K562 (cell line): ENCODE data around the gene HSPA14. TPM values are rescaled to one million over a fixed set of nuclear protein-coding genes. Genes with fewer than 3 reads are reported as not detected.
A peak's percentile ranks its signal among the peaks of the same experiment; 100 is the strongest.

Source experiments
- ELF4 ChIP-seq: fragments of 450-650 bp; formaldehyde crosslinking; IDR thresholded peaks from 2 replicates; pipeline ENCODE4 v1.4.0; 2022; ENCODE audit warnings: missing genetic modification characterization
- HEY1 ChIP-seq: fragments of 250-450 bp; sonication (Bioruptor Pico); IDR thresholded peaks from 2 replicates; pipeline ENCODE4 v1.5.0; 2020; ENCODE audit warnings: mild to moderate bottlenecking, moderate library complexity, borderline replicate concordance
- HMG20B ChIP-seq: fragments of 250-450 bp; sonication (Bioruptor Pico); IDR thresholded peaks from 2 replicates; pipeline ENCODE4 v1.5.0; 2021; ENCODE audit warnings: mild to moderate bottlenecking
- NELFE ChIP-seq: IDR thresholded peaks from 2 replicates; pipeline ENCODE4 v1.6.1; 2011; ENCODE audit warnings: mild to moderate bottlenecking; ENCODE audit not compliant: insufficient read depth, insufficient read length
- RUNX1 ChIP-seq: sonication (generic); IDR thresholded peaks from 2 replicates; pipeline ENCODE4 v1.6.1; 2016; ENCODE audit warnings: antibody characterized with exemption, low read depth
- ZBTB17 ChIP-seq: fragments of 450-650 bp; formaldehyde crosslinking; IDR thresholded peaks from 2 replicates; pipeline ENCODE4 v1.4.0; 2020; ENCODE audit warnings: mild to moderate bottlenecking
- polyA plus RNA-seq, 8 experiments: library from polyadenylated mRNA; depleted of rRNA in 4 of 8; stranded (reverse) in 5 of 8; unstranded in 3 of 8; fragments of >200 nt; fragmentation: Nextera tagmentation in 2 of 8; fragmentation: Illumina TruSeq in 1 of 8; extraction: Ambion mirVana in 2 of 8; extraction: Trizol in 1 of 8; gene quantifications; 2 replicates each; pipeline versions ENCODE4 v1.2.1 to v1.2.3, GENCODE V29; 2011 to 2014; ENCODE audit warnings: inconsistent platforms in 1 of 8, missing spikeins in 1 of 8
- total RNA-seq, 7 experiments: library from RNA; depleted of rRNA in 6 of 7; stranded (reverse); fragments of >200 nt in 6 of 7; fragmentation: Illumina TruSeq in 2 of 7; extraction: Trizol in 2 of 7; gene quantifications; 2 replicates each; pipeline versions ENCODE4 v1.2.1 to v1.2.3, GENCODE V29; 2011 to 2021; ENCODE audit warnings: low replicate concordance in 1 of 7
- TF ChIP-seq, protein P1 (sequence below): sonication (generic); formaldehyde crosslinking; IDR thresholded peaks from 2 replicates; pipeline ENCODE4 v1.8.0; 2023; ENCODE audit warnings: missing genetic modification reagents, mild to moderate bottlenecking, borderline replicate concordance
- TF ChIP-seq, protein P2 (sequence below): fragments of 250-450 bp; sonication (Bioruptor Pico); IDR thresholded peaks from 2 replicates; pipeline ENCODE4 v1.4.0; 2020; ENCODE audit warnings: mild to moderate bottlenecking
- TF ChIP-seq, protein P3 (sequence below): fragments of 450-650 bp; IDR thresholded peaks from 2 replicates; pipeline ENCODE4 v1.6.1; 2018; ENCODE audit not compliant: partially characterized antibody
- TF ChIP-seq, protein P4 (sequence below): fragments of 250-450 bp; sonication (Bioruptor Pico); IDR thresholded peaks from 2 replicates; pipeline ENCODE4 v1.4.0; 2020; ENCODE audit warnings: mild to moderate bottlenecking, moderate library complexity
- TF ChIP-seq, protein P5 (sequence below): fragments of 250-450 bp; sonication (Bioruptor Pico); IDR thresholded peaks from 2 replicates; pipeline ENCODE4 v1.8.0; 2022; ENCODE audit warnings: moderate library complexity, mild to moderate bottlenecking, inconsistent platforms

HSPA14 gene
- total and polyA plus RNA-seq, 9 of the 15 experiments (the other 6 are each of a cell fraction or from before 2014, with no cell fraction given): 41.9 to 75.0 (median 63.2) TPM

DNA sequence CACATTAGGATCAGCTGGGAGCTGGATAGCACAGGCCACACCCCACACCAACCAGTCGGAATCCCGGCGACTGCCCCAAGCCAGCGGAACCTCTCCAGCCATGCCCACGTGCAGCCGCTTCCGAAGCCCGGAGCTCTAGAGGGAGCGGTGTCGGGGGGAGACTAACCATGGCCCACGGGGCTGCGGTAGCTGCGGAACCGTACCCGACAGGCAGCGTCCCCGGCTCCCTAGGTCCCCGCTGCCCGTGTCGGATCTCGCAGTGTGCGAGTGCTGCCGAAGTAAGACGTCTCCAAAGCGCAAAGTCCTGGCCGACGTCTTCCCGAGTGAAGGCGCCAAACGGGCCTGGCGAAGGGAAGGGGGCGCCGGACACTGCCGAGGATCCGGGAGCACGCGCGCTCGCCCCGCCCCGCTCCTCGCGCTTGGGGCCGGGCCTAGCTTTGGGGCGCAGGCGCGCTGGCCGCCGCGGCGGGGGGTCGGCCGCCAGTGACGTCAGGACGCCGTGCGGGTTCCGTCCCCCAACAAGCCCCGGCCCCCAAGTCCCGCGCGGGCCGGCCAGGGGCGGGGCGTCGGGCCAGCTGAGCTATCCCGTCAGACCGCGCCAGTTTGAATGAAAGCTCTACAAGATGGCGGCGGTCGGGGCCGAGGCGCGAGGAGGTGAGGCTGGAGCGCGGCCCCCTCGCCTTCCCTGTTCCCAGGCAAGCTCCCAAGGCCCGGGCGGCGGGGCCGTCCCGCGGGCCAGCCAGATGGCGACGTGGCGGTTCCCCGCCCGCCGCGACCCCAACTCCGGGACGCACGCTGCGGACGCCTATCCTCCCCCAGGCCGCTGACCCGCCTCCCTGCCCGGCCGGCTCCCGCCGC is 40.4 kb downstream of the HSPA14 start, which contains the start of gene SUV39H2 (continued):
- TF ChIP-seq, protein P1, sequence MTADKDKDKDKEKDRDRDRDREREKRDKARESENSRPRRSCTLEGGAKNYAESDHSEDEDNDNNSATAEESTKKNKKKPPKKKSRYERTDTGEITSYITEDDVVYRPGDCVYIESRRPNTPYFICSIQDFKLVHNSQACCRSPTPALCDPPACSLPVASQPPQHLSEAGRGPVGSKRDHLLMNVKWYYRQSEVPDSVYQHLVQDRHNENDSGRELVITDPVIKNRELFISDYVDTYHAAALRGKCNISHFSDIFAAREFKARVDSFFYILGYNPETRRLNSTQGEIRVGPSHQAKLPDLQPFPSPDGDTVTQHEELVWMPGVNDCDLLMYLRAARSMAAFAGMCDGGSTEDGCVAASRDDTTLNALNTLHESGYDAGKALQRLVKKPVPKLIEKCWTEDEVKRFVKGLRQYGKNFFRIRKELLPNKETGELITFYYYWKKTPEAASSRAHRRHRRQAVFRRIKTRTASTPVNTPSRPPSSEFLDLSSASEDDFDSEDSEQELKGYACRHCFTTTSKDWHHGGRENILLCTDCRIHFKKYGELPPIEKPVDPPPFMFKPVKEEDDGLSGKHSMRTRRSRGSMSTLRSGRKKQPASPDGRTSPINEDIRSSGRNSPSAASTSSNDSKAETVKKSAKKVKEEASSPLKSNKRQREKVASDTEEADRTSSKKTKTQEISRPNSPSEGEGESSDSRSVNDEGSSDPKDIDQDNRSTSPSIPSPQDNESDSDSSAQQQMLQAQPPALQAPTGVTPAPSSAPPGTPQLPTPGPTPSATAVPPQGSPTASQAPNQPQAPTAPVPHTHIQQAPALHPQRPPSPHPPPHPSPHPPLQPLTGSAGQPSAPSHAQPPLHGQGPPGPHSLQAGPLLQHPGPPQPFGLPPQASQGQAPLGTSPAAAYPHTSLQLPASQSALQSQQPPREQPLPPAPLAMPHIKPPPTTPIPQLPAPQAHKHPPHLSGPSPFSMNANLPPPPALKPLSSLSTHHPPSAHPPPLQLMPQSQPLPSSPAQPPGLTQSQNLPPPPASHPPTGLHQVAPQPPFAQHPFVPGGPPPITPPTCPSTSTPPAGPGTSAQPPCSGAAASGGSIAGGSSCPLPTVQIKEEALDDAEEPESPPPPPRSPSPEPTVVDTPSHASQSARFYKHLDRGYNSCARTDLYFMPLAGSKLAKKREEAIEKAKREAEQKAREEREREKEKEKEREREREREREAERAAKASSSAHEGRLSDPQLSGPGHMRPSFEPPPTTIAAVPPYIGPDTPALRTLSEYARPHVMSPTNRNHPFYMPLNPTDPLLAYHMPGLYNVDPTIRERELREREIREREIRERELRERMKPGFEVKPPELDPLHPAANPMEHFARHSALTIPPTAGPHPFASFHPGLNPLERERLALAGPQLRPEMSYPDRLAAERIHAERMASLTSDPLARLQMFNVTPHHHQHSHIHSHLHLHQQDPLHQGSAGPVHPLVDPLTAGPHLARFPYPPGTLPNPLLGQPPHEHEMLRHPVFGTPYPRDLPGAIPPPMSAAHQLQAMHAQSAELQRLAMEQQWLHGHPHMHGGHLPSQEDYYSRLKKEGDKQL (CRISPR knock-in tag): no peak
- TF ChIP-seq NELFE: no peak
- no peak for TF ChIP-seq HMG20B
- TF ChIP-seq, protein P2, sequence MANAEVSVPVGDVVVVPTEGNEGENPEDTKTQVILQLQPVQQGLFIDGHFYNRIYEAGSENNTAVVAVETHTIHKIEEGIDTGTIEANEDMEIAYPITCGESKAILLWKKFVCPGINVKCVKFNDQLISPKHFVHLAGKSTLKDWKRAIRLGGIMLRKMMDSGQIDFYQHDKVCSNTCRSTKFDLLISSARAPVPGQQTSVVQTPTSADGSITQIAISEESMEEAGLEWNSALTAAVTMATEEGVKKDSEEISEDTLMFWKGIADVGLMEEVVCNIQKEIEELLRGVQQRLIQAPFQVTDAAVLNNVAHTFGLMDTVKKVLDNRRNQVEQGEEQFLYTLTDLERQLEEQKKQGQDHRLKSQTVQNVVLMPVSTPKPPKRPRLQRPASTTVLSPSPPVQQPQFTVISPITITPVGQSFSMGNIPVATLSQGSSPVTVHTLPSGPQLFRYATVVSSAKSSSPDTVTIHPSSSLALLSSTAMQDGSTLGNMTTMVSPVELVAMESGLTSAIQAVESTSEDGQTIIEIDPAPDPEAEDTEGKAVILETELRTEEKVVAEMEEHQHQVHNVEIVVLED (CRISPR knock-in tag): peak; percentile 91
- no peak for TF ChIP-seq ZBTB17 (CRISPR knock-in tag)
- no peak for TF ChIP-seq ELF4
- TF ChIP-seq, protein P3, sequence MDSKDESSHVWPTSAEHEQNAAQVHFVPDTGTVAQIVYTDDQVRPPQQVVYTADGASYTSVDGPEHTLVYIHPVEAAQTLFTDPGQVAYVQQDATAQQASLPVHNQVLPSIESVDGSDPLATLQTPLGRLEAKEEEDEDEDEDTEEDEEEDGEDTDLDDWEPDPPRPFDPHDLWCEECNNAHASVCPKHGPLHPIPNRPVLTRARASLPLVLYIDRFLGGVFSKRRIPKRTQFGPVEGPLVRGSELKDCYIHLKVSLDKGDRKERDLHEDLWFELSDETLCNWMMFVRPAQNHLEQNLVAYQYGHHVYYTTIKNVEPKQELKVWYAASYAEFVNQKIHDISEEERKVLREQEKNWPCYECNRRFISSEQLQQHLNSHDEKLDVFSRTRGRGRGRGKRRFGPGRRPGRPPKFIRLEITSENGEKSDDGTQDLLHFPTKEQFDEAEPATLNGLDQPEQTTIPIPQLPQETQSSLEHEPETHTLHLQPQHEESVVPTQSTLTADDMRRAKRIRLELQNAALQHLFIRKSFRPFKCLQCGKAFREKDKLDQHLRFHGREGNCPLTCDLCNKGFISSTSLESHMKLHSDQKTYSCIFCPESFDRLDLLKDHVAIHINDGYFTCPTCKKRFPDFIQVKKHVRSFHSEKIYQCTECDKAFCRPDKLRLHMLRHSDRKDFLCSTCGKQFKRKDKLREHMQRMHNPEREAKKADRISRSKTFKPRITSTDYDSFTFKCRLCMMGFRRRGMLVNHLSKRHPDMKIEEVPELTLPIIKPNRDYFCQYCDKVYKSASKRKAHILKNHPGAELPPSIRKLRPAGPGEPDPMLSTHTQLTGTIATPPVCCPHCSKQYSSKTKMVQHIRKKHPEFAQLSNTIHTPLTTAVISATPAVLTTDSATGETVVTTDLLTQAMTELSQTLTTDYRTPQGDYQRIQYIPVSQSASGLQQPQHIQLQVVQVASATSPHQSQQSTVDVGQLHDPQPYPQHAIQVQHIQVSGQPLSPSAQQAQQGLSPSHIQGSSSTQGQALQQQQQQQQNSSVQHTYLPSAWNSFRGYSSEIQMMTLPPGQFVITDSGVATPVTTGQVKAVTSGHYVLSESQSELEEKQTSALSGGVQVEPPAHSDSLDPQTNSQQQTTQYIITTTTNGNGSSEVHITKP: no peak
- no peak for TF ChIP-seq RUNX1
- TF ChIP-seq, protein P4, sequence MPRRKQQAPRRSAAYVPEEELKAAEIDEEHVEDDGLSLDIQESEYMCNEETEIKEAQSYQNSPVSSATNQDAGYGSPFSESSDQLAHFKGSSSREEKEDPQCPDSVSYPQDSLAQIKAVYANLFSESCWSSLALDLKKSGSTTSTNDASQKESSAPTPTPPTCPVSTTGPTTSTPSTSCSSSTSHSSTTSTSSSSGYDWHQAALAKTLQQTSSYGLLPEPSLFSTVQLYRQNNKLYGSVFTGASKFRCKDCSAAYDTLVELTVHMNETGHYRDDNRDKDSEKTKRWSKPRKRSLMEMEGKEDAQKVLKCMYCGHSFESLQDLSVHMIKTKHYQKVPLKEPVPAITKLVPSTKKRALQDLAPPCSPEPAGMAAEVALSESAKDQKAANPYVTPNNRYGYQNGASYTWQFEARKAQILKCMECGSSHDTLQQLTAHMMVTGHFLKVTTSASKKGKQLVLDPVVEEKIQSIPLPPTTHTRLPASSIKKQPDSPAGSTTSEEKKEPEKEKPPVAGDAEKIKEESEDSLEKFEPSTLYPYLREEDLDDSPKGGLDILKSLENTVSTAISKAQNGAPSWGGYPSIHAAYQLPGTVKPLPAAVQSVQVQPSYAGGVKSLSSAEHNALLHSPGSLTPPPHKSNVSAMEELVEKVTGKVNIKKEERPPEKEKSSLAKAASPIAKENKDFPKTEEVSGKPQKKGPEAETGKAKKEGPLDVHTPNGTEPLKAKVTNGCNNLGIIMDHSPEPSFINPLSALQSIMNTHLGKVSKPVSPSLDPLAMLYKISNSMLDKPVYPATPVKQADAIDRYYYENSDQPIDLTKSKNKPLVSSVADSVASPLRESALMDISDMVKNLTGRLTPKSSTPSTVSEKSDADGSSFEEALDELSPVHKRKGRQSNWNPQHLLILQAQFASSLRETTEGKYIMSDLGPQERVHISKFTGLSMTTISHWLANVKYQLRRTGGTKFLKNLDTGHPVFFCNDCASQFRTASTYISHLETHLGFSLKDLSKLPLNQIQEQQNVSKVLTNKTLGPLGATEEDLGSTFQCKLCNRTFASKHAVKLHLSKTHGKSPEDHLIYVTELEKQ (CRISPR knock-in tag): no peak
- TF ChIP-seq, protein P5, sequence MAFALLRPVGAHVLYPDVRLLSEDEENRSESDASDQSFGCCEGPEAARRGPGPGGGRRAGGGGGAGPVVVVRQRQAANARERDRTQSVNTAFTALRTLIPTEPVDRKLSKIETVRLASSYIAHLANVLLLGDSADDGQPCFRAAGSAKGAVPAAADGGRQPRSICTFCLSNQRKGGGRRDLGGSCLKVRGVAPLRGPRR: no peak
- TF ChIP-seq HEY1 (CRISPR knock-in tag): no peak
